ENCODE results near the gene C16orf96.
A peak's percentile ranks its signal among the peaks of the same experiment; 100 is the strongest.

The C16orf96 gene

GRCh38 chr16:4510131-4510530, 46.0 kb upstream of the C16orf96 start:
- Histone ChIP-seq H3K36me3 (peaks cover 81% of the 10 kb centered on the region), H3K4me1 (ENCODE audit: control insufficient read depth in 1 of 2, insufficient read depth in 1 of 2, low read depth in 1 of 2, low read length in 1 of 2) (peaks cover 26 to 39% of the 10 kb centered on the region in 2 experiments), H3K4me3 (ENCODE audit: low read depth in 1 of 2, low read length in 1 of 2) (no peak overlapping the region), H3K27ac (no peak overlapping the region), H3K9me3 (no peaks in the 10 kb centered on the region), H3K27me3 (no peaks in the 10 kb centered on the region)
- no peak for TF ChIP-seq CTCF (IDR thresholded peaks at IDR 0.05)

- no peaks in the 10 kb centered on the region for H3K27me3 ChIP-seq
- peaks cover 81% of the 10 kb centered on the region for H3K36me3 ChIP-seq
- no peak for TF ChIP-seq CTCF (IDR thresholded peaks at IDR 0.05)
- peaks cover 26 to 39% of the 10 kb centered on the region in 2 experiments for H3K4me1 ChIP-seq (ENCODE audit: control insufficient read depth in 1 of 2, insufficient read depth in 1 of 2, low read depth in 1 of 2, low read length in 1 of 2)
- no peaks in the 10 kb centered on the region for H3K9me3 ChIP-seq
- H3K4me3 ChIP-seq (ENCODE audit: low read depth in 1 of 2, low read length in 1 of 2): no peak overlapping the region
- peak overlapping the region; percentile 2 for H3K27ac ChIP-seq
These were observed 45.3 kb upstream of the C16orf96 start for GRCh38 chr16:4510747-4511426.

- H3K4me1 ChIP-seq (ENCODE audit: control insufficient read depth in 1 of 2, insufficient read depth in 1 of 2, low read depth in 1 of 2, low read length in 1 of 2): peaks cover 26 to 38% of the 10 kb centered on the region in 2 experiments
- H3K9me3 ChIP-seq: no peaks in the 10 kb centered on the region
- no peaks in the 10 kb centered on the region for H3K27me3 ChIP-seq
- H3K27ac ChIP-seq: peak overlapping the region; percentile 2
- H3K36me3 ChIP-seq: peaks cover 80% of the 10 kb centered on the region
- no peak for TF ChIP-seq CTCF (IDR thresholded peaks at IDR 0.05)
- no peak overlapping the region for H3K4me3 ChIP-seq (ENCODE audit: low read depth in 1 of 2, low read length in 1 of 2)
These were observed 44.6 kb upstream of the C16orf96 start for GRCh38 chr16:4511441-4512082.

GRCh38 chr16:4512473-4512872, 43.7 kb upstream of the C16orf96 start:
- peaks cover 24 to 36% of the 10 kb centered on the region in 2 experiments for H3K4me1 ChIP-seq (ENCODE audit: control insufficient read depth in 1 of 2, insufficient read depth in 1 of 2, low read depth in 1 of 2, low read length in 1 of 2)
- no peak overlapping the region for H3K27ac ChIP-seq

More at GRCh38 chr16:4512473-4512872, 43.7 kb upstream of the C16orf96 start:
- Histone ChIP-seq H3K36me3 (peaks cover 71% of the 10 kb centered on the region), H3K27me3 (no peaks in the 10 kb centered on the region), H3K4me3 (ENCODE audit: low read depth in 1 of 2, low read length in 1 of 2) (no peak overlapping the region), H3K9me3 (no peaks in the 10 kb centered on the region)
- TF ChIP-seq CTCF (IDR thresholded peaks at IDR 0.05): no peak
